H1 (cell line): ENCODE results near the gene TMEM131L. TPM values are rescaled to one million over a fixed set of nuclear protein-coding genes. Genes with fewer than 3 reads are reported as not detected.

Experiments used
- CTCF ChIA-PET: fragments of 300-600 bp; sonication (Branson Sonifier 250); formaldehyde crosslinking; loops from one replicate; lab custom pipeline; 2021; ENCODE audit not compliant: partially characterized antibody; lab: Charles Lee
- POLR2A ChIA-PET: fragments of 300-600 bp; sonication (Branson Sonifier 250); formaldehyde crosslinking; loops from one replicate; lab custom pipeline; 2021; ENCODE audit warnings: inconsistent platforms; ENCODE audit not compliant: partially characterized antibody; lab: Charles Lee
- DNase-seq, 2 experiments: peaks; one replicate each; pipeline versions ENCODE4 v3.0.0 to v3.0.0-alpha.2; 2010 to 2022; ENCODE audit warnings: low spot score in 2 of 2, low read depth in 1 of 2, mixed read lengths in 1 of 2
- FAIRE-seq: peaks from 2 replicates; lab custom pipeline; 2011; peaks lifted over from hg19 to GRCh38; lab: Jason Lieb, UNC
- H2AFZ ChIP-seq: 2 replicates; pipeline ENCODE4 v1.8.1; 2012; ENCODE audit warnings: low read length, inconsistent platforms
- H2AK5ac ChIP-seq: 2 replicates; pipeline ENCODE4 v1.6.1; 2013; ENCODE audit warnings: low read depth, low read length
- H2BK120ac ChIP-seq: replicated peaks from 2 replicates; pipeline ENCODE3; 2013; ENCODE audit warnings: low read depth, low read length, inconsistent platforms
- H2BK12ac ChIP-seq: 2 replicates; pipeline ENCODE4 v1.6.1; 2013; ENCODE audit warnings: low read depth, low read length
- H2BK15ac ChIP-seq: 2 replicates; pipeline ENCODE4 v1.6.1; 2013; ENCODE audit warnings: low read length
- H2BK20ac ChIP-seq: 2 replicates; pipeline ENCODE4 v1.6.1; 2013; ENCODE audit warnings: low read length
- H2BK5ac ChIP-seq: 2 replicates; pipeline ENCODE4 v1.6.1; 2013; ENCODE audit warnings: low read depth, low read length
- H3K14ac ChIP-seq: 2 replicates; pipeline ENCODE4 v1.6.1; 2013; ENCODE audit warnings: inconsistent platforms; ENCODE audit not compliant: insufficient read length
- H3K18ac ChIP-seq: 2 replicates; pipeline ENCODE4 v1.6.1; 2013; ENCODE audit warnings: low read length; ENCODE audit errors: extremely low read depth
- H3K23ac ChIP-seq: 2 replicates; pipeline ENCODE4 v1.6.1; 2013; ENCODE audit warnings: inconsistent platforms; ENCODE audit not compliant: insufficient read length
- H3K23me2 ChIP-seq: 2 replicates; pipeline ENCODE4 v1.6.1; 2013; ENCODE audit warnings: low read depth, low read length
- H3K27ac ChIP-seq: 2 replicates; pipeline ENCODE4 v1.6.1; 2011; ENCODE audit warnings: low read depth, low read length, inconsistent platforms
- H3K27me3 ChIP-seq, 4 experiments: replicated peaks in 1 of 4; 1 replicate in 1 of 4; 2 replicates in 3 of 4; pipeline versions ENCODE4 v1.6.1 to v1.8.1; 2011 to 2013; ENCODE audit warnings: low read length in 3 of 4, mild to moderate bottlenecking in 3 of 4, inconsistent platforms in 2 of 4, mixed read lengths in 2 of 4, moderate library complexity in 1 of 4; ENCODE audit not compliant: control insufficient read depth in 3 of 4, insufficient read depth in 3 of 4; ENCODE audit errors: extremely low read depth in 1 of 4
- H3K36me3 ChIP-seq, 4 experiments: 2 replicates each; pipeline versions ENCODE4 v1.6.1 to v1.8.1; 2011 to 2013; ENCODE audit warnings: mild to moderate bottlenecking in 4 of 4, low read length in 3 of 4, moderate library complexity in 2 of 4, control low read depth in 1 of 4, inconsistent platforms in 1 of 4; ENCODE audit not compliant: insufficient read depth in 4 of 4, control insufficient read depth in 2 of 4
- H3K4ac ChIP-seq: replicated peaks from 2 replicates; pipeline ENCODE3; 2013; ENCODE audit warnings: low read length, low read depth, mixed read lengths, inconsistent platforms; ENCODE audit not compliant: insufficient read length
- H3K4me1 ChIP-seq, 4 experiments: replicated peaks in 1 of 4; 1 replicate in 1 of 4; 2 replicates in 3 of 4; pipeline versions ENCODE4 v1.6.1 to v1.8.1; 2011 to 2013; ENCODE audit warnings: low read length in 3 of 4, inconsistent platforms in 2 of 4, mixed read lengths in 1 of 4; ENCODE audit not compliant: insufficient read depth in 4 of 4, control insufficient read depth in 3 of 4
- H3K4me2 ChIP-seq, 2 experiments: 2 replicates each; pipeline versions ENCODE4 v1.6.1 to v1.8.1; 2011 to 2013; ENCODE audit warnings: low read depth in 2 of 2, low read length in 2 of 2, control low read depth in 1 of 2, inconsistent platforms in 1 of 2, mild to moderate bottlenecking in 1 of 2; ENCODE audit not compliant: insufficient read depth in 1 of 2
- H3K4me3 ChIP-seq, 4 experiments: fragments of 200-600, 300-600 bp in 1 of 4; sonication (generic), shearing (Covaris generic), sonication (Bioruptor Twin) in 1 of 4; 2 replicates each; pipeline versions ENCODE4 v1.5.1 to v1.8.1; 2011 to 2016; ENCODE audit warnings: low read length in 4 of 4, low read depth in 3 of 4, control low read depth in 2 of 4, inconsistent platforms in 2 of 4, mild to moderate bottlenecking in 2 of 4, mixed read lengths in 1 of 4, moderate library complexity in 1 of 4; ENCODE audit not compliant: insufficient read depth in 2 of 4; ENCODE audit errors: extremely low read depth in 1 of 4
- H3K56ac ChIP-seq: replicated peaks from 2 replicates; pipeline ENCODE3; 2013; ENCODE audit warnings: low read depth, mild to moderate bottlenecking, mixed read lengths, low read length, inconsistent platforms; ENCODE audit not compliant: insufficient read length
- H3K79me1 ChIP-seq: 2 replicates; pipeline ENCODE4 v1.6.1; 2013; ENCODE audit warnings: low read depth, low read length, control low read depth
- H3K79me2 ChIP-seq, 2 experiments: 2 replicates each; pipeline versions ENCODE4 v1.6.1 to v1.8.1; 2012 to 2013; ENCODE audit warnings: low read length in 2 of 2, mild to moderate bottlenecking in 2 of 2, inconsistent platforms in 1 of 2; ENCODE audit not compliant: insufficient read depth in 2 of 2, control insufficient read depth in 1 of 2
- H3K9ac ChIP-seq, 4 experiments: replicated peaks in 1 of 4; 1 replicate in 1 of 4; 2 replicates in 3 of 4; pipeline versions ENCODE4 v1.6.1 to v1.8.1; 2011 to 2013; ENCODE audit warnings: low read depth in 3 of 4, low read length in 3 of 4, control low read depth in 2 of 4, mild to moderate bottlenecking in 2 of 4, moderate library complexity in 2 of 4, inconsistent platforms in 1 of 4; ENCODE audit errors: extremely low read depth in 1 of 4
- H3K9me3 ChIP-seq, 2 experiments: 2 replicates each; pipeline versions ENCODE4 v1.6.1 to v1.8.1; 2012 to 2013; ENCODE audit warnings: mild to moderate bottlenecking in 2 of 2, moderate library complexity in 2 of 2, control low read depth in 1 of 2, inconsistent platforms in 1 of 2, low read depth in 1 of 2, low read length in 1 of 2, mixed read lengths in 1 of 2; ENCODE audit not compliant: insufficient read depth in 2 of 2
- H4K20me1 ChIP-seq, 2 experiments: replicated peaks in 1 of 2; 2 replicates each; pipeline versions ENCODE3 to v1.8.1; 2011 to 2013; ENCODE audit warnings: inconsistent platforms in 2 of 2, low read length in 2 of 2, mild to moderate bottlenecking in 1 of 2; ENCODE audit not compliant: insufficient read depth in 2 of 2, control insufficient read depth in 1 of 2
- H4K5ac ChIP-seq: 2 replicates; pipeline ENCODE4 v1.6.1; 2013; ENCODE audit warnings: low read length, low read depth, mixed read lengths, inconsistent platforms; ENCODE audit not compliant: insufficient read length
- H4K8ac ChIP-seq: 2 replicates; pipeline ENCODE4 v1.8.0; 2013; ENCODE audit warnings: mild to moderate bottlenecking, moderate library complexity, low read length, inconsistent platforms; ENCODE audit not compliant: insufficient read depth; ENCODE audit errors: extremely low read depth
- H4K91ac ChIP-seq: replicated peaks from 2 replicates; pipeline ENCODE3; 2013; ENCODE audit warnings: low read length, mixed read lengths, inconsistent platforms; ENCODE audit not compliant: insufficient read length
- RBBP5 ChIP-seq: IDR thresholded peaks from 2 replicates; pipeline ENCODE4 v1.7.1; 2012; ENCODE audit warnings: low read depth, mild to moderate bottlenecking, inconsistent platforms, low read length, moderate library complexity, borderline replicate concordance
- WGBS, 2 experiments: shearing (Covaris generic) in 1 of 2; methylation state at CpG; one replicate each; pipeline versions ENCODE4 v1.1.6 to v1.1.7; 2013 to 2015; ENCODE audit warnings: low lambda C conversion rate in 2 of 2, mixed read lengths in 2 of 2, inconsistent platforms in 1 of 2, low coverage in 1 of 2, missing lambda C conversion rate in 1 of 2; ENCODE audit not compliant: insufficient replicate concordance in 2 of 2, insufficient coverage in 1 of 2, insufficient read length in 1 of 2; ENCODE audit errors: extremely low coverage in 1 of 2, missing lambda C conversion rate in 1 of 2; 5-methylcytosine and 5-hydroxymethylcytosine counted together
- polyA plus RNA-seq, 7 experiments: library from polyadenylated mRNA; depleted of rRNA in 3 of 7; stranded (reverse) in 5 of 7; unstranded in 2 of 7; fragments of >200 nt in 5 of 7; fragments of 200-250 nt in 2 of 7; gene quantifications; 1 replicate in 5 of 7; 2 replicates in 1 of 7; 4 replicates in 1 of 7; pipeline versions ENCODE4 v1.2.1 to v1.2.3, GENCODE V29; 2011 to 2013; ENCODE audit warnings: missing spikeins in 2 of 7, mixed read lengths in 2 of 7
- total RNA-seq: library from RNA; stranded (reverse); fragmentation: NEBNext Ultra II Directional; extraction: Animal tissue kit (Norgen Biotek cat#: 25700); gene quantifications from 2 replicates; pipeline ENCODE4 v1.2.1, GENCODE V29; 2021

Gene TMEM131L
- total and polyA plus RNA-seq, 2 of the 8 experiments (the other 6 are each of a cell fraction or from before 2014, with no cell fraction given), result 14.3 to 26.1 TPM

GRCh38 chr4:153560908-153561307 is 94.7 kb downstream of the TMEM131L start:
- ChIA-PET CTCF (no interaction called here), POLR2A (no interaction called here)
- H2BK12ac ChIP-seq, result no peak overlapping the region
- H4K20me1 ChIP-seq, result no peaks in the 10 kb centered on the region
- no peak overlapping the region for H4K91ac ChIP-seq
- H3K23me2 ChIP-seq, result no peaks in the 10 kb centered on the region
- H3K27ac ChIP-seq, result no peak overlapping the region
- H3K9me3 ChIP-seq, result peaks cover 5 to 9% of the 10 kb centered on the region in 2 experiments; a peak in 2 of 4 replicates
- H3K4me2 ChIP-seq, result no peak overlapping the region
- H2BK5ac ChIP-seq, result no peak overlapping the region
- no peak overlapping the region for H4K8ac ChIP-seq
- H3K4ac ChIP-seq, result no peak overlapping the region
- no peaks in the 10 kb centered on the region; the same call in 1 of the 2 replicates for H3K79me1 ChIP-seq
- TF ChIP-seq RBBP5, result no peak
- 92% methylated on average over 1 of the region's 1 CpG; no CpG with 5 or more reads in 1 of the 2 experiments for WGBS, 2 experiments
- no peak overlapping the region for H2AK5ac ChIP-seq
- H2BK15ac ChIP-seq, result no peak overlapping the region
- no peaks in the 10 kb centered on the region for H3K4me1 ChIP-seq
- no peak overlapping the region for H4K5ac ChIP-seq
- no peak overlapping the region for H3K4me3 ChIP-seq
- no peak overlapping the region for H3K18ac ChIP-seq
- DNase-seq (no peak), FAIRE-seq (no peak)
- H3K36me3 ChIP-seq, result peaks cover 2 to 28% (median 10%) of the 10 kb centered on the region in 4 experiments; a peak in 5 of 8 replicates
- H3K9ac ChIP-seq, result no peak overlapping the region
- H3K23ac ChIP-seq, result no peak overlapping the region
- no peak overlapping the region for H2BK120ac ChIP-seq
- H3K14ac ChIP-seq, result no peak overlapping the region
- no peaks in the 10 kb centered on the region for H3K27me3 ChIP-seq
- H2AFZ ChIP-seq, result no peak overlapping the region
- no peak overlapping the region for H2BK20ac ChIP-seq
- no peaks in the 10 kb centered on the region for H3K79me2 ChIP-seq
- H3K56ac ChIP-seq, result no peak overlapping the region
